DMS 273 (cell line): Measurements from ENCODE around the gene GJA8.
"Not testable (repeated sequence)": the region's sequence is repeated elsewhere in the genome, so short reads cannot be mapped to it uniquely, and the experiment has no call there.

Experiments
- DNase-seq: peaks from one replicate; lab custom pipeline; 2025; ENCODE audit not compliant: unreplicated experiment; lab: John Stamatoyannopoulos, UW

GJA8 gene

GRCh38 chr1:147927215-147927614, 24.6 kb downstream of the GJA8 start:
- not testable (repeated sequence) for DNase-seq

DNA sequence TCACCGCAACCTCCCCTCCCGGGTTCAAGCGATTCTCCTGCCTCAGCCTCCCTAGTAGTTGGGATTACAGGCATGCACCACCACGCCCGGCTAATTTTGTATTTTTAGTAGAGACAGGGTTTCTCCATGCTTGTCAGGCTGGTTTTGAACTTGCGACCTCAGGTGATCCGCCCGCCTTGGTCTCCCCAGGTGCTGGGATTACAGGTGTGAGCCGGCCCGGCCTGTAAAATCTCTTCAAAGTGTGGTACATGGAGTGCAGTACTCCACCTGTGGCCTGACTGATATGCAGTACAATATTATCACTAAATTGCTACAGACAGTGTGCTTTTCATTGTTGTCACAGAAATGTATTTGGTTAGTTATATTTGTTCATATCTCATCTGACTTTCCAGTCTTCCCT, 25.1 kb downstream of the GJA8 start:
- not testable (repeated sequence) for DNase-seq

DNA sequence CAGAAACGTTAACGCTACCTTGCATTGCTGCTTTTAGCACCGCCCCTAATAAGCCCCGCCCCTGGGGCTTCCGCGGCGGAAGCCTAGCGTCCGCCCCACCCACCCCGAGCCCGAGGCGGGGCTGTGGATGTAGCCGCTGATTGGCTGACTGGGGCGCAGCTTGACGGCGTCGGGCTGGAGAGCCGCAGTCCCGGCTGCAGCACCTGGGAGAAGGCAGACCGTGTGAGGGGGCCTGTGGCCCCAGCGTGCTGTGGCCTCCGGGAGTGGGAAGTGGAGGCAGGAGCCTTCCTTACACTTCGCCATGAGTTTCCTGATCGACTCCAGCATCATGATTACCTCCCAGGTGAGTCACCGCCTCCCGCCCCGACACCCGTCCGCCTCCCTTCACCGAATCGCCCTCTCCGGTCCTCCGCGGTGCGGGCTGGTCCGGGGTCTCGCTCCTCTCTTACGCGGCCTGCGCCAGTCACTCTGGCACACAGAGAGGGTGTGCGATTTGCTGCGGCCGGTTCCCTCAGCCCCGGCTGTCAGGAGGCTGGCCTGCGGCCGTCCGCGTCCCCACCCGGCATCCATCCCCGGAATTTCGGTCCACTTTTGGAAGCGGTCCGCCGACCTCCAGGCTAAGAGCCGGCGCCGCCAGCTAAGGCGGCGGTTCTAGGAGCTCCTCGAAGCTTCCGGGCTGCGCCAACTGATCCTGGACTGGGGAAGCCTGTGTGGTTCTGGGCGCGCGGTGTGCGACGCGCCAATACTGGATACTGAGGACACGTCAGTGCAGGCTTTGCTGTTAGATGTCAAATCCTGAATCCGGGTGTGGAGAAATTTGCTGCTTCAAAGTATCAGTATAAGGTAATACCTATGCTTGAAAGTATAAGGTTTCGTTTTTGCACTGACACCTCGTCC, 25.9 kb downstream of the GJA8 start, which contains the start of gene GPR89B:
Gene GPR89B, plus strand, starts transcription at position 185 of the 897 bp plus-strand sequence. Its CDS starts 117 bp downstream, at position 302.
- peak; percentile 96 for DNase-seq

GRCh38 chr1:147931137-147931536, 28.5 kb downstream of the GJA8 start:
- not testable (repeated sequence) for DNase-seq

DNA sequence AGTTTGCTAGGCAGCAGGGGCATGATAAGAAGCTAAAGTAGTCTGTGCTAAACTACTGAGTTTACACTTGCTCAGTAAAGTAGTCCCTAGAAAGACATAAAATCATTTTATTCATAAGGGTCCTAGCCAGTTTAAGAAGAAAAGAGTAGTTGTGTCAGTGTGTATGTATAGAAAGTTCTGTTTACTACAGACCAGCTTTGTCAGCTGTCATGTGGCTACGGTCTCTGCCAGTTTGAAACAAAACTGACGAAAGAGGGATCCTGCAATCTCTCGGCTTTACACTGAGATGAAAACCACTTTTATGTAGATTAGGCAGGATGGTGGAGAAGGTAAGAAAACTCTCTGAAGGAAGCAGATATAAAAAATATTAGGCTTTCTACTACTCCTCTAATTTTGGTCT, 32.7 kb downstream of the GJA8 start:
- not testable (repeated sequence) for DNase-seq

DNA sequence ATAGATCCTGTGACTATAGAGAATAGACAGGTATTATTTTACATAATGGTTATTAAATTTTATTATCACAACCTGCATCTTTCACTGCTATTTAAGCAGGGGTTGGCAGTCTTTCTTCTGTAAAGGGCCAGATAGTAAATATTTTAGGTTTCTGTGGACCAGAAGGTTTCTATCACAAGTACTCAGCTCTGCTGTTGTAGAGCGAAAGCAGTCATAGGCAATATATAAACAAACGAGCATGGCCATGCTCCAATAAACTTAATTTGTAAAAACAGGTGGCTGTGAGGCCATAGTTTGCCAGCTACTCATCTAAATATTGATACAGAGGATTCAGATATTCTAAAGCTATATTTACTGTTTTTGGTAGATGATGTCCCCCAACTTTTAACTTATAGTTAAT, 37.9 kb downstream of the GJA8 start:
- not testable (repeated sequence) for DNase-seq

DNA sequence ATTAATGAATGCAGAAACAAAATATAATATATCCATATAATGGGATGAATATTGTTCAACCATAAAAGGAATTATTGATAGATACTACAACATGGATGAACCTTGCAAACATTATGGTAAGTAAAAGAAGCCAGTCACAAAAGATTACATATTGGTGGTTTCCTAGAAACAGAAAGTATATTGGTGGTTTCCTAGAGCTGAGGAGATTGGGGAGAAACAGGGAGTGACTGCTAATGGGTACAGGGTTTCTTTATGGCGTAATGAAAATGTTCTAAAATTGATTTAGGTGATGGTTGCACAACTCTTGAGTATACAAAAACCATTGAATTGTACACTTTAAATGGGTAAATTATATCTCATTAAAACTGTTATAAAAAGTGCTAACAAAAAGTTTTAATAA, 40.0 kb downstream of the GJA8 start:
- not testable (repeated sequence) for DNase-seq

DNA sequence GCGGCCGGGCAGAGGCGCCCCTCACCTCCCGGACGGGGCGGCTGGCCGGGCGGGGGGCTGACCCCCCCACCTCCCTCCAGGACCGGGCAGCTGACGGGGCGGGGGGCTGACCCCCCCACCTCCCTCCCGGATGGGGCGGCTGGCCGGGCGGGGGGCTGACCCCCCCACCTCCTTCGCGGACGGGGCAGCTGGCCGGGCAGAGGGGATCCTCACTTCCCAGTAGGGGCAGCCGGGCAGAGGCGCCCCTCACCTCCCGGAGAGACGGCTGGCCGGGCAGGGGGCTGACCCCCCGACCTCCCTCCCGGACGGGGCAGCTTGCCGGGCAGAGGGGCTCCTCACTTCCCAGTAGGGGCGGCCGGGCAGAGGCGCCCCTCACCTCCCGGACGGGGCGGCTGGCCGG, 46.9 kb downstream of the GJA8 start:
- not testable (repeated sequence) for DNase-seq
